GM12878 (cell line): ENCODE measurements around the gene PRR7. TPM values are rescaled to one million over a fixed set of nuclear protein-coding genes. Genes with fewer than 3 reads are reported as not detected.

Source experiments
- ATAC-seq: fragments of 200-7000 bp; cut with Tn5 transposase; 3 replicates; pipeline ENCODE4 v1.9.1; 2020; ENCODE audit warnings: mild to moderate bottlenecking, moderate library complexity
- BruUV-seq: library from RNA; stranded (reverse); fragments of 400-500 nt; replicated peaks from 2 replicates; lab custom pipeline; 2021; lab: Mats Ljungman, UMichigan
- CTCF ChIA-PET: fragments of 300-600 bp; sonication (Branson Sonifier 250); formaldehyde crosslinking; extraction: SDS; loops from one replicate; lab custom pipeline; 2021; ENCODE audit warnings: inconsistent platforms; lab: Yijun Ruan, JAX
- POLR2A ChIA-PET: fragments of 350-600 bp; formaldehyde crosslinking; extraction: SDS; loops from one replicate; lab custom pipeline; 2021; ENCODE audit warnings: inconsistent platforms; lab: Charles Lee
- RAD21 ChIA-PET: fragments of 300-600 bp; sonication (Branson Sonifier 250); formaldehyde crosslinking; loops from one replicate; lab custom pipeline; 2023; ENCODE audit warnings: antibody characterized with exemption; ENCODE audit not compliant: unreplicated experiment; lab: Charles Lee
- SMC1A ChIA-PET: fragments of 300-600 bp; sonication (Branson Sonifier 250); formaldehyde crosslinking; loops from one replicate; lab custom pipeline; 2023; ENCODE audit not compliant: unreplicated experiment, uncharacterized antibody; lab: Charles Lee
- DNase-seq: peaks from one replicate; pipeline ENCODE4 v3.0.0-alpha.2; 2011; ENCODE audit warnings: low read depth, low spot score
- FAIRE-seq: peaks from 3 replicates; lab custom pipeline; 2011; peaks lifted over from hg19 to GRCh38; lab: Jason Lieb, UNC
- H2AFZ ChIP-seq: 2 replicates; pipeline ENCODE4 v1.6.0; 2011; ENCODE audit warnings: low read depth, low read length, control low read depth; ENCODE audit not compliant: control insufficient read depth
- H3K27ac ChIP-seq: 2 replicates; pipeline ENCODE4 v1.5.1; 2011; ENCODE audit warnings: control low read depth; ENCODE audit not compliant: control insufficient read depth, insufficient read depth
- H3K27me3 ChIP-seq, 2 experiments: replicated peaks in 1 of 2; 2 replicates each; pipeline versions ENCODE4 v1.6.0 to v1.6.1; 2011; ENCODE audit warnings: low read length in 1 of 2; ENCODE audit not compliant: control insufficient read depth in 2 of 2, insufficient read depth in 2 of 2
- H3K36me3 ChIP-seq, 2 experiments: 2 replicates each; pipeline ENCODE4 v1.5.1; 2011; ENCODE audit warnings: low read length in 1 of 2; ENCODE audit not compliant: control insufficient read depth in 2 of 2, insufficient read depth in 2 of 2
- H3K4me1 ChIP-seq: 2 replicates; pipeline ENCODE4 v1.6.1; 2011; ENCODE audit warnings: mild to moderate bottlenecking, low read length, moderate library complexity, mixed read lengths; ENCODE audit not compliant: control insufficient read depth, insufficient read depth
- H3K4me2 ChIP-seq: 2 replicates; pipeline ENCODE4 v1.6.0; 2011; ENCODE audit warnings: control low read depth; ENCODE audit not compliant: control insufficient read depth, insufficient read depth
- H3K4me3 ChIP-seq: fragments of 200-600 bp; sonication (generic); 2 replicates; pipeline ENCODE4 v1.5.1; 2016
- H3K79me2 ChIP-seq: 2 replicates; pipeline ENCODE4 v1.6.0; 2011; ENCODE audit warnings: low read length; ENCODE audit not compliant: control insufficient read depth, insufficient read depth
- H3K9ac ChIP-seq: 2 replicates; pipeline ENCODE4 v1.8.0; 2011; ENCODE audit warnings: low read length, control low read depth, mixed read lengths; ENCODE audit not compliant: control insufficient read depth, insufficient read depth
- H3K9me3 ChIP-seq: replicated peaks from 3 replicates; pipeline ENCODE4 v1.5.1; 2011; ENCODE audit warnings: mild to moderate bottlenecking, low read length; ENCODE audit not compliant: control insufficient read depth, insufficient read depth
- H4K20me1 ChIP-seq: 2 replicates; pipeline ENCODE4 v1.6.0; 2011; ENCODE audit not compliant: control insufficient read depth, insufficient read depth
- ATF3 ChIP-seq: IDR thresholded peaks from 2 replicates; pipeline ENCODE4 v1.6.1; 2011; ENCODE audit warnings: low read depth, mild to moderate bottlenecking, low read length, moderate library complexity, borderline replicate concordance; ENCODE audit errors: extremely low read depth
- BHLHE40 ChIP-seq, 2 experiments: fragments of 450-650 bp in 1 of 2; IDR thresholded peaks; 2 replicates each; pipeline ENCODE4 v1.6.1; 2011 to 2017; ENCODE audit warnings: low read depth in 2 of 2, borderline replicate concordance in 1 of 2, improper control_type of control experiment in 1 of 2, low read length in 1 of 2, mild to moderate bottlenecking in 1 of 2
- CEBPZ ChIP-seq: fragments of 150-350 bp; IDR thresholded peaks from 2 replicates; pipeline ENCODE4 v1.6.1; 2016; ENCODE audit warnings: low read depth, low read length
- FOXK2 ChIP-seq: fragments of 450-650 bp; IDR thresholded peaks from 2 replicates; pipeline ENCODE4 v1.6.1; 2017; ENCODE audit warnings: mild to moderate bottlenecking, moderate library complexity
- HSF1 ChIP-seq: fragments of 150-350 bp; IDR thresholded peaks from 2 replicates; pipeline ENCODE4 v1.6.1; 2014; ENCODE audit warnings: mild to moderate bottlenecking, low read depth, low read length
- MTA3 ChIP-seq: IDR thresholded peaks from 2 replicates; pipeline ENCODE4 v1.6.1; 2012; ENCODE audit warnings: low read length, inconsistent platforms, borderline replicate concordance
- NFYB ChIP-seq: IDR thresholded peaks from 2 replicates; pipeline ENCODE4 v1.6.1; 2011; ENCODE audit warnings: low read depth, mild to moderate bottlenecking, low read length, improper control_type of control experiment, moderate library complexity; ENCODE audit not compliant: insufficient read depth
- NRF1 ChIP-seq: conservative IDR thresholded peaks from 2 replicates; pipeline ENCODE4 v1.6.1; 2011; ENCODE audit warnings: mild to moderate bottlenecking, low read depth, low read length, improper control_type of control experiment
- PKNOX1 ChIP-seq: fragments of 450-650 bp; IDR thresholded peaks from 2 replicates; pipeline ENCODE4 v1.6.1; 2016; ENCODE audit warnings: mild to moderate bottlenecking
- POLR2A ChIP-seq: IDR thresholded peaks from 2 replicates; pipeline ENCODE4 v1.6.1; 2011; ENCODE audit warnings: low read depth, mild to moderate bottlenecking, low read length
- RAD51 ChIP-seq: fragments of 450-650 bp; IDR thresholded peaks from 2 replicates; pipeline ENCODE4 v1.6.1; 2016; ENCODE audit warnings: moderate library complexity, mild to moderate bottlenecking, inconsistent platforms
- SIX5 ChIP-seq: IDR thresholded peaks from 2 replicates; pipeline ENCODE4 v1.6.1; 2011; ENCODE audit warnings: mild to moderate bottlenecking, low read depth, low read length, moderate library complexity; ENCODE audit not compliant: severe bottlenecking
- SMC3 ChIP-seq: IDR thresholded peaks from 2 replicates; pipeline ENCODE4 v1.6.1; 2011; ENCODE audit warnings: low read length, improper control_type of control experiment, borderline replicate concordance
- SREBF2 ChIP-seq: IDR thresholded peaks from 2 replicates; pipeline ENCODE4 v1.6.1; 2012; ENCODE audit warnings: mild to moderate bottlenecking, low read length
- SUPT20H ChIP-seq: IDR thresholded peaks from 2 replicates; pipeline ENCODE4 v1.6.1; 2011; ENCODE audit warnings: low read depth, mild to moderate bottlenecking, low read length, moderate library complexity, borderline replicate concordance; ENCODE audit not compliant: control insufficient read depth
- TAF1 ChIP-seq: IDR thresholded peaks from 2 replicates; pipeline ENCODE4 v1.6.1; 2011; ENCODE audit warnings: mild to moderate bottlenecking, low read depth, low read length, borderline replicate concordance
- ZNF274 ChIP-seq: IDR thresholded peaks from one replicate; pipeline ENCODE4 v1.8.0; 2011; ENCODE audit not compliant: insufficient read length, insufficient read depth
- WGBS: methylation state at CpG from one replicate; pipeline ENCODE4 v1.1.6; 2016; ENCODE audit warnings: low lambda C conversion rate; ENCODE audit not compliant: insufficient replicate concordance, insufficient coverage; ENCODE audit errors: missing lambda C conversion rate; 5-methylcytosine and 5-hydroxymethylcytosine counted together
- in situ Hi-C: fragments of 300-500 bp; cut with MboI; formaldehyde crosslinking; loops from 9 replicates; pipeline ENCODE4 v1.14.3; 2018; ENCODE audit warnings: mixed read lengths
- intact Hi-C: fragments of 100-400 bp; cut with micrococcal nuclease; formaldehyde crosslinking; loops from one replicate; pipeline ENCODE4 v1.14.2; 2022; ENCODE audit not compliant: unreplicated experiment
- polyA plus RNA-seq, 11 experiments: library from polyadenylated mRNA; depleted of rRNA in 4 of 11; unstranded in 6 of 11; stranded (reverse) in 5 of 11; fragments of >200 nt; fragmentation: Nextera tagmentation in 4 of 11; fragmentation: Illumina TruSeq in 1 of 11; extraction: Ambion mirVana in 4 of 11; extraction: Trizol in 1 of 11; gene quantifications; 1 replicate in 1 of 11; 2 replicates in 10 of 11; pipeline versions ENCODE4 v1.2.1 to v1.2.3, GENCODE V29; 2011 to 2016; ENCODE audit warnings: inconsistent platforms in 2 of 11, missing spikeins in 2 of 11, low read depth in 1 of 11
- total RNA-seq, 4 experiments: library from RNA; depleted of rRNA in 3 of 4; stranded (reverse); fragments of >200 nt in 3 of 4; fragmentation: Illumina TruSeq in 1 of 4; extraction: Trizol in 1 of 4; gene quantifications; 2 replicates each; pipeline versions ENCODE4 v1.2.1 to v1.2.3, GENCODE V29; 2013 to 2021

PRR7 gene
- total and polyA plus RNA-seq, 10 of the 15 experiments (the other 5 are each of a cell fraction or from before 2014, with no cell fraction given): 0.09 to 18.8 (median 4.6) TPM; not detected in 2

- Histone ChIP-seq H4K20me1 (no peaks in the 10 kb centered on the region), H3K27me3 (no peaks in the 10 kb centered on the region), H2AFZ (no peak overlapping the region), H3K4me1 (no peaks in the 10 kb centered on the region), H3K27ac (no peak overlapping the region), H3K79me2 (no peaks in the 10 kb centered on the region), H3K36me3 (peaks cover 0 to 6% of the 10 kb centered on the region in 2 experiments; a peak in 2 of 4 replicates), H3K4me3 (no peak overlapping the region), H3K9ac (no peak overlapping the region), H3K9me3 (no peaks in the 10 kb centered on the region), H3K4me2 (no peak overlapping the region)
- ChIA-PET SMC1A (no interaction called here), CTCF (no interaction called here), POLR2A (no interaction called here), RAD21 (no interaction called here)
- intact Hi-C loops (no loop called here), in situ Hi-C loops (no loop called here)
- ATAC-seq (no peak), DNase-seq (no peak), FAIRE-seq (no peak)
- 84% methylated on average over 8 of the region's 8 CpGs for whole genome bisulfite sequencing
- no TSS peak for BruUV-seq
- TF ChIP-seq SREBF2: no peak
- no peak for TF ChIP-seq HSF1
- TF ChIP-seq NRF1: no peak
- no peak for TF ChIP-seq POLR2A
- no peak for TF ChIP-seq RAD51
- TF ChIP-seq PKNOX1: no peak
- TF ChIP-seq SUPT20H: no peak
- no peak for TF ChIP-seq CEBPZ
- TF ChIP-seq SMC3: no peak
- TF ChIP-seq BHLHE40 (IDR thresholded peaks at IDR 0.05; ENCODE audit: borderline replicate concordance in 1 of 2, low read depth in 2 of 2, low read length in 1 of 2): no peak
- no peak for TF ChIP-seq TAF1
- TF ChIP-seq FOXK2: no peak
- TF ChIP-seq MTA3: no peak
- no peak for TF ChIP-seq ZNF274
- no peak for TF ChIP-seq NFYB
- no peak for TF ChIP-seq ATF3
- TF ChIP-seq SIX5: no peak
These were observed 40.5 kb downstream of the PRR7 start for GRCh38 chr5:177487144-177487543.
